ENCODE measurements around the gene UBE2H.

UBE2H gene

DNA sequence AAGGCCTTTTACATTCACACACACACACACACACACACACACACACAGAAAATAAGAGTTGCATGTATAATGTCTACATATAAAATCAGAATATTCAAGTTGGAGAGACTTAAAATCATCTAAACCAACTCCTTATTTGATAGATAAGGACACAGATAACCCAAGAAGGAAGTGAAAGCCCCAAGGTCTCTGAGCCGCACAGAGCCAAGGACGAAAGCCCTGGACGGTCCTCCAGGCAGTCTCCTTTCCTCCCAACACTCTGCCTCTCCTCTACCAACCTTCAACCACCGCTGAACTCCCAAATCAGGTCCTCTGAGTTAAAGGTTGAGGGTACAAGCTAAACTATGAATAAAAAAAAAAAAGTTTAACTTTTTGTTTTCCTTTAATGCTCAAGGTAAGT, 28.2 kb downstream of the UBE2H start:
- no peak for DNase-seq (ENCODE audit: low read depth)
- TF ChIP-seq CTCF (IDR thresholded peaks at IDR 0.05; ENCODE audit: low read depth, low read length, missing control alignments), result no peak
- H3K4me3 ChIP-seq (ENCODE audit: low read depth, low read length), result no peak overlapping the region

DNA sequence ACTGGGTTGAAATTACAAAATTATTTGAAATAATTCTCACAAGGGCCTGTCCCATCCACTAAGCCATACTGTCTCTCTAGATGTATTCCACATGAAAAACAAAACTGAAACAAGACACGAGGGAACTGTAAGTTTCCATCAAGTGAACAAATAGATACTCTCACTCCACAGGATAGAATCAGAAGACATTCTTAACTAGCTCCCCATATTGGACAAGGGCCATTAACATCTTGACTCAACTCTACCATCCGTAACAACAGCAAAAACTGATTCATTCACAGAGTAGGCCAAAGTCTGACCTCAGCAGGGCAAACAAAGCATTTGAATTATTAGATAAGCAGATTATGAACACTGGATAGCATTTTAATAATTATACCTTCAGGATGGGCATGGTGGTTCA, 29.1 kb downstream of the UBE2H start:
- no peak overlapping the region for H3K4me3 ChIP-seq (ENCODE audit: low read depth, low read length)
- no peak for TF ChIP-seq CTCF (IDR thresholded peaks at IDR 0.05; ENCODE audit: low read depth, low read length, missing control alignments)
- no peak for DNase-seq (ENCODE audit: low read depth)

- no peak for DNase-seq (ENCODE audit: low read depth)
- H3K4me3 ChIP-seq (ENCODE audit: low read depth, low read length), result no peak overlapping the region
- no peak for TF ChIP-seq CTCF (IDR thresholded peaks at IDR 0.05; ENCODE audit: low read depth, low read length, missing control alignments)
These were observed 33.3 kb downstream of the UBE2H start for GRCh38 chr7:129919492-129919891.

GRCh38 chr7:129918922-129919321, 33.8 kb downstream of the UBE2H start:
- DNase-seq (ENCODE audit: low read depth), result no peak
- H3K4me3 ChIP-seq (ENCODE audit: low read depth, low read length), result no peak overlapping the region
- no peak for TF ChIP-seq CTCF (IDR thresholded peaks at IDR 0.05; ENCODE audit: low read depth, low read length, missing control alignments)

DNA sequence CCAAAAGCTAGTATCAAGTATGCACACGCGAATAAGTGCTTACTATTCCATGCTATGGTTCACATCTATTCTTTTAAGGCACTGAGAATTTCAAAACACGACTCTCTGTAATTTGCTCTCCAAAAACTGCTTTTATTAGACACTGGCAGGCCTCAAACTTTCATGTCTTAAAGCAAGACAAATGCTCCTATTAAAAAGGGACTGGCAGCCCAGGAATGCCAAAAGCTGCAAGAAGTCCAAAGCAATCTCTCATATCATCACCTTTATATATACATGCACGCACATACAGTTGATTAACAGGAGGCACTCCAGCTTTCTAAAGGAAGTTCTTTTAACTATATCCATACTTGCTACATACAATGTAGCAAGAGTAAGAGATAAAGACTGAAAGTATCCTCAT, 34.8 kb downstream of the UBE2H start:
- DNase-seq (ENCODE audit: low read depth), result no peak
- no peak overlapping the region for H3K4me3 ChIP-seq (ENCODE audit: low read depth, low read length)
- TF ChIP-seq CTCF (IDR thresholded peaks at IDR 0.05; ENCODE audit: low read depth, low read length, missing control alignments), result no peak

DNA sequence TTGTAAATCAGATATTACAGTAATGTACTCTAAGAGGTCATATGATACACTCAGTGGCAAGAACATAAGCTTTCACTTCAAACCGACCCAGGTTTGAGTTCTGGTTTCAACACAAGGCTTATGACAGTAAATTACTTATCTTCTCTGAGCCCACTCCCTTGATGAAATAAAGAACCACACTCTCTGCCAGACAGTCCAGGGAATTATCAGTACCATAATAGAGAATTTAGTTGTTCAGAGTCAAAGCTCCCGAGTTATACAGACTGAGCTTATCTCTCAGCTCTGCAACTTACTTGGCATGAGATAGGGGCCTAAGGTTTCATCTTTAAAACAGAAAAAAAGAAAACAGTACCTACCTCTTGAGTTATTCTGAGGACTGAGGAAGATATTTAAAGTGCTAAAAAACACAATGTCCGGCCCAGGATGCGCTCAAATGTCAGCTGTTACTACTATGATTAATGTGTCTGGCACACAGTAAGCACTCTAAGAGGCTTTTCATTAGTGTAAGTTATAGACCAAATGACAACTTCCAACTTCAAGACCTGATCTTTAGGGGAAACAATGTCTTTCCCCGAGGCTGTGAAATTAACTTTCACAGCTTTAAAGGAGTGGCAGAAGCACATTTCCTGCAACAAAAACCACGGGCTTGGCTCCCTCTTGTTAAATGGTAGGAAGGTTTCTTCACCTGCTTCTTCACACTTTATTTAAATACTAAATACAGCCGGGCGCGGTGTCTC, 38.1 kb downstream of the UBE2H start:
- H3K4me3 ChIP-seq (ENCODE audit: low read depth, low read length), result no peak overlapping the region
- no peak for TF ChIP-seq CTCF (IDR thresholded peaks at IDR 0.05; ENCODE audit: low read depth, low read length, missing control alignments)
- DNase-seq (ENCODE audit: low read depth), result no peak

GRCh38 chr7:129913428-129913827, 39.3 kb downstream of the UBE2H start:
- no peak for TF ChIP-seq CTCF (IDR thresholded peaks at IDR 0.05; ENCODE audit: low read depth, low read length, missing control alignments)
- no peak overlapping the region for H3K4me3 ChIP-seq (ENCODE audit: low read depth, low read length)

More at GRCh38 chr7:129913428-129913827, 39.3 kb downstream of the UBE2H start:
- no peak for DNase-seq (ENCODE audit: low read depth)
